ENCODE data around the gene LANCL1. TPM values are rescaled to one million over a fixed set of nuclear protein-coding genes. Genes with fewer than 3 reads are reported as not detected.

The LANCL1 gene
- total RNA-seq, 1 experiment from 2014 or later = 30.6 TPM

DNA sequence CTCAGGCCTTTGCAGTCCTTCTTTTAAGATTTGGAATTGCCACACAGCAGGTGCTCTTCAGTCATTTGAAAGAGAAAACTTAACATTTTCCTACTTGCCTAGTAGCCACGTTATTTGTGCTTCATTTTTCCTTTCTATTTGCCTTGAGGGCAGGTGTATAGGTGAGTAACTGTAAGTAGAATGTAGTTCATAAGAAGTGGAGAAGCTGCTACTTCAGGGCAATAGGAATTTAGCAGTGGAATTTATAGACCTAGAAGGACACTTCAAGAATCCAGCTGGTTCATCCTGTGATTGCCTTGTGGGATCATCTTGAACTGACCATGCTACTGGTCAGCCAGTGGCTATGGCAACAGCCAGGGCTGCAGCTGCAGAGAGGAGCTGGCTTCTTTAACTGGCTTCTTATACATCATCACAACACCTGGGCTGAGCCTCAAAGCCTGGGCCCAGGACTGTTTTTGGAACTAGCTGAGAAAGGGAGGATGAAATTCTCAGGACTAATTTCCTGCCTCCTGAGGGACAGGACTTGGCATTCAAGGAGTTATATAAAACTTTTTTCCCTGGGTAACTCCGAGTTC lies 5.1 kb upstream of the LANCL1 start:
- ChIA-PET CTCF (no interaction called here), POLR2A (no interaction called here)
- Histone ChIP-seq H3K4me1 (no peaks in the 10 kb centered on the region), H3K4me3 (ENCODE audit: low read depth, low read length) (no peak overlapping the region), H3K27me3 (replicated peaks; ENCODE audit: control insufficient read depth, insufficient read depth, low read length) (no peaks in the 10 kb centered on the region; the same call in 1 of the 2 replicates), H3K9me3 (0 out of 2 replicates have a peak, but pooled peaks cover 9% of the 10 kb centered on the region), H3K36me3 (ENCODE audit: control insufficient read depth, insufficient read depth, low read length) (no peaks in the 10 kb centered on the region)
- no peaks in the 10 kb centered on the region for H3K36me3 Mint-ChIP-seq (ENCODE audit: insufficient read depth, unreplicated experiment)
- H3K27me3 Mint-ChIP-seq (ENCODE audit: insufficient read depth, unreplicated experiment) = no peaks in the 10 kb centered on the region
- TF ChIP-seq, protein P1, sequence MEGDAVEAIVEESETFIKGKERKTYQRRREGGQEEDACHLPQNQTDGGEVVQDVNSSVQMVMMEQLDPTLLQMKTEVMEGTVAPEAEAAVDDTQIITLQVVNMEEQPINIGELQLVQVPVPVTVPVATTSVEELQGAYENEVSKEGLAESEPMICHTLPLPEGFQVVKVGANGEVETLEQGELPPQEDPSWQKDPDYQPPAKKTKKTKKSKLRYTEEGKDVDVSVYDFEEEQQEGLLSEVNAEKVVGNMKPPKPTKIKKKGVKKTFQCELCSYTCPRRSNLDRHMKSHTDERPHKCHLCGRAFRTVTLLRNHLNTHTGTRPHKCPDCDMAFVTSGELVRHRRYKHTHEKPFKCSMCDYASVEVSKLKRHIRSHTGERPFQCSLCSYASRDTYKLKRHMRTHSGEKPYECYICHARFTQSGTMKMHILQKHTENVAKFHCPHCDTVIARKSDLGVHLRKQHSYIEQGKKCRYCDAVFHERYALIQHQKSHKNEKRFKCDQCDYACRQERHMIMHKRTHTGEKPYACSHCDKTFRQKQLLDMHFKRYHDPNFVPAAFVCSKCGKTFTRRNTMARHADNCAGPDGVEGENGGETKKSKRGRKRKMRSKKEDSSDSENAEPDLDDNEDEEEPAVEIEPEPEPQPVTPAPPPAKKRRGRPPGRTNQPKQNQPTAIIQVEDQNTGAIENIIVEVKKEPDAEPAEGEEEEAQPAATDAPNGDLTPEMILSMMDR (IDR thresholded peaks at IDR 0.05; ENCODE audit: insufficient read depth in 1 of 2, low read depth in 1 of 2, low read length in 1 of 2, severe bottlenecking in 1 of 2, unreplicated experiment in 1 of 2) = no peak
- no peaks in the 10 kb centered on the region for H3K4me1 Mint-ChIP-seq (ENCODE audit: low read depth, unreplicated experiment)
- intact Hi-C loops (cut with micrococcal nuclease; ENCODE audit: unreplicated experiment) = no loop called here
- H3K9me3 Mint-ChIP-seq (ENCODE audit: unreplicated experiment) = peaks cover 26% of the 10 kb centered on the region
- no peak for DNase-seq
- H3K27ac Mint-ChIP-seq (ENCODE audit: unreplicated experiment) = no peak overlapping the region
- H3K4me3 Mint-ChIP-seq (ENCODE audit: unreplicated experiment) = no peak overlapping the region
- BruUV-seq (replicated peaks) = no TSS peak

DNA sequence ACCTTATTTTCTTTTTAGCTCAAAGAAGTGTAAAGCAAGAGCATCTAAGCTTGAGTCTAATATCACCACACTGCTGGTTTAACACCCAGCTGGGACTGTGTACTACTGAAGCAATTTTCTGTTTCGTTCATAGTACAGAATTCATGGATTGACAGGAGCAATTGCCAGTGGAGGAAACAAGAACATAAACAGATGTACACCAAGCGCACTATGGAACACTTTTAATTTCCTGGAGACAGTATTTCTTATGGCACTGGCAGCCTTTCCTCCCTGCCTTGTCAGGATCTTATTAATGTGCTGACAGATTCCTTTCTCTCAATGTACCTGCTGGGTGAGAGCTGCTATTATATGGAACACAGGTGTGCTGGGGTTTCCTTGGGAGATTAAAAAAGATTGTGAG lies 4.2 kb upstream of the LANCL1 start:
- Mint-ChIP-seq H3K9me3 (ENCODE audit: unreplicated experiment) (peaks cover 26% of the 10 kb centered on the region), H3K4me3 (ENCODE audit: unreplicated experiment) (no peak overlapping the region), H3K36me3 (ENCODE audit: insufficient read depth, unreplicated experiment) (peaks cover 6% of the 10 kb centered on the region), H3K27me3 (ENCODE audit: insufficient read depth, unreplicated experiment) (no peaks in the 10 kb centered on the region), H3K4me1 (ENCODE audit: low read depth, unreplicated experiment) (no peaks in the 10 kb centered on the region), H3K27ac (ENCODE audit: unreplicated experiment) (no peak overlapping the region)
- no peaks in the 10 kb centered on the region for H3K36me3 ChIP-seq (ENCODE audit: control insufficient read depth, insufficient read depth, low read length)
- intact Hi-C loops (cut with micrococcal nuclease; ENCODE audit: unreplicated experiment) = no loop called here
- ChIA-PET POLR2A (no interaction called here), CTCF (no interaction called here)
- H3K4me3 ChIP-seq (ENCODE audit: low read depth, low read length) = no peak overlapping the region
- H3K27me3 ChIP-seq (replicated peaks; ENCODE audit: control insufficient read depth, insufficient read depth, low read length) = no peaks in the 10 kb centered on the region; the same call in 1 of the 2 replicates
- BruUV-seq (replicated peaks) = no TSS peak
- DNase-seq = no peak
- H3K4me1 ChIP-seq = no peaks in the 10 kb centered on the region
- TF ChIP-seq, protein P1 (IDR thresholded peaks at IDR 0.05; ENCODE audit: insufficient read depth in 1 of 2, low read depth in 1 of 2, low read length in 1 of 2, severe bottlenecking in 1 of 2, unreplicated experiment in 1 of 2) = no peak
- H3K9me3 ChIP-seq = 0 out of 2 replicates have a peak, but pooled peaks cover 9% of the 10 kb centered on the region

DNA sequence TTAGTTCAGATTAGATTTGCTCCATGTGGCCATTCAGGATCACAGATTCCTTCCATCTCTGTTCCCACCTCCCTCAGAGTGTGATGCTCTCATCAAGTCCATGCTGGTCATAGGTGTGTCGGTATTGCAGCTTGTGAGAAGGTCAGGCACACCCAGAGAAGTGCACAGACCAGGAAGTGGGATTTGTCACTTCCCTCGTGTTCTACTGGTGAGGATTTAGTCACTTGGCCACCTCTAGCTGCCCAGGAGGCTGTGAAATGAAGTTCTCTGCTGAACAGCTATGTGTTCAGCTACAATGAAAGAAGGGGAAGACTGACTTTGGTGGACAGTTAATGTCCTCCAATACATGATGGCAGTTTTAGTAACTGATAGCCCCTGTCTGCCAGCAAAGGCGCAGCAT lies 3.5 kb upstream of the LANCL1 start:
- no peaks in the 10 kb centered on the region for H3K4me1 ChIP-seq
- no peaks in the 10 kb centered on the region; the same call in 1 of the 2 replicates for H3K27me3 ChIP-seq (replicated peaks; ENCODE audit: control insufficient read depth, insufficient read depth, low read length)
- H3K36me3 ChIP-seq (ENCODE audit: control insufficient read depth, insufficient read depth, low read length) = no peaks in the 10 kb centered on the region
- DNase-seq = no peak
- Mint-ChIP-seq H3K27me3 (ENCODE audit: insufficient read depth, unreplicated experiment) (no peaks in the 10 kb centered on the region), H3K9me3 (ENCODE audit: unreplicated experiment) (peaks cover 20% of the 10 kb centered on the region), H3K4me3 (ENCODE audit: unreplicated experiment) (no peak overlapping the region), H3K27ac (ENCODE audit: unreplicated experiment) (no peak overlapping the region), H3K36me3 (ENCODE audit: insufficient read depth, unreplicated experiment) (peaks cover 6% of the 10 kb centered on the region), H3K4me1 (ENCODE audit: low read depth, unreplicated experiment) (no peaks in the 10 kb centered on the region)
- TF ChIP-seq, protein P1 (IDR thresholded peaks at IDR 0.05; ENCODE audit: insufficient read depth in 1 of 2, low read depth in 1 of 2, low read length in 1 of 2, severe bottlenecking in 1 of 2, unreplicated experiment in 1 of 2) = no peak
- intact Hi-C loops (cut with micrococcal nuclease; ENCODE audit: unreplicated experiment) = no loop called here
- 0 out of 2 replicates have a peak, but pooled peaks cover 9% of the 10 kb centered on the region for H3K9me3 ChIP-seq
- H3K4me3 ChIP-seq (ENCODE audit: low read depth, low read length) = no peak overlapping the region
- BruUV-seq (replicated peaks) = no TSS peak
- CTCF ChIA-PET = no interaction called here
- POLR2A ChIA-PET = no interaction called here
